ENCODE results near the gene ZNF778.

DNA sequence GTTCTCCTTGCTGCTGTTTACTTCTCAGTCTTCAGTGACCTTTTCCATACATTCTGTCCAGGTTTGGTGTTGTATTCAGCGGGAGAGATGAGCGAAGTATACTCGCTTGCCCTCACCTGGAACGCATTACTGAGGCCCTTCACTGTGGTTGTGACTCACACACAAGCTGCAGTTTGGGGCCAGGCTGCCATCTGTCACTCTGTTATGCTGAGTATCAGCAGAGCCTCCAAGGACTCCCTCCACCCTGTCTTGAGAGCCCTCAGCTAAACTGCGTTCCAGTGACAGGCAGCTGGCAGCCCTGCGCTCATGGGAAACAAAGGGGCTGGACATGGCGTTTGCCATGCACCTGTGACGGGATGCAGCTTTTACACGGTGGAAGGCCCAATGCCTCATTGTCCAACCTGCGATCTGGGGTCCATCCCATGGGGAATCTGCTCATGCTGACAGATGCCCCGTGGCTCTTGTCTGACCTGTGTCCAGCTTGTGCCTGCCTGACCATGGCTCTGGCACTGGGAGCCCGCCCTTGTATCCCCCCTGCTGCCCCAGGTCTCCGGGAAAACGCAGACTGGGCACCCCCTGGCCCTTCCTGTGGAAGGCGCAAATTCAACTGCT is 6.5 kb upstream of the ZNF778 start:
- TF ChIP-seq, protein P1, sequence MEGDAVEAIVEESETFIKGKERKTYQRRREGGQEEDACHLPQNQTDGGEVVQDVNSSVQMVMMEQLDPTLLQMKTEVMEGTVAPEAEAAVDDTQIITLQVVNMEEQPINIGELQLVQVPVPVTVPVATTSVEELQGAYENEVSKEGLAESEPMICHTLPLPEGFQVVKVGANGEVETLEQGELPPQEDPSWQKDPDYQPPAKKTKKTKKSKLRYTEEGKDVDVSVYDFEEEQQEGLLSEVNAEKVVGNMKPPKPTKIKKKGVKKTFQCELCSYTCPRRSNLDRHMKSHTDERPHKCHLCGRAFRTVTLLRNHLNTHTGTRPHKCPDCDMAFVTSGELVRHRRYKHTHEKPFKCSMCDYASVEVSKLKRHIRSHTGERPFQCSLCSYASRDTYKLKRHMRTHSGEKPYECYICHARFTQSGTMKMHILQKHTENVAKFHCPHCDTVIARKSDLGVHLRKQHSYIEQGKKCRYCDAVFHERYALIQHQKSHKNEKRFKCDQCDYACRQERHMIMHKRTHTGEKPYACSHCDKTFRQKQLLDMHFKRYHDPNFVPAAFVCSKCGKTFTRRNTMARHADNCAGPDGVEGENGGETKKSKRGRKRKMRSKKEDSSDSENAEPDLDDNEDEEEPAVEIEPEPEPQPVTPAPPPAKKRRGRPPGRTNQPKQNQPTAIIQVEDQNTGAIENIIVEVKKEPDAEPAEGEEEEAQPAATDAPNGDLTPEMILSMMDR (IDR thresholded peaks at IDR 0.05; ENCODE audit: control extremely low read depth in 1 of 3, insufficient read depth in 1 of 3, low read depth in 1 of 3, low read length in 3 of 3) = no peak
- TF ChIP-seq RFX5 (IDR thresholded peaks at IDR 0.05; ENCODE audit: borderline replicate concordance, low read depth, low read length) (no peak), YY1 (IDR thresholded peaks at IDR 0.05; ENCODE audit: low read depth, low read length) (no peak), GTF2F1 (IDR thresholded peaks at IDR 0.05; ENCODE audit: borderline replicate concordance, low read depth, low read length) (no peak), POLR2AphosphoS5 (IDR thresholded peaks at IDR 0.05; ENCODE audit: low read depth, low read length) (no peak), ATF2 (IDR thresholded peaks at IDR 0.05; ENCODE audit: low read length) (no peak), TBP (IDR thresholded peaks at IDR 0.05; ENCODE audit: low read depth, low read length) (no peak), POLR2A (IDR thresholded peaks at IDR 0.05; ENCODE audit: control extremely low read depth in 1 of 2, low read depth in 2 of 2, low read length in 2 of 2) (no peak), PHF8 (conservative IDR thresholded peaks at IDR 0.05; ENCODE audit: low read depth, low read length) (no peak), EZH2 (IDR thresholded peaks at IDR 0.05; ENCODE audit: low read depth, low read length, severe bottlenecking) (no peak), SIX5 (IDR thresholded peaks at IDR 0.05; ENCODE audit: low read depth, low read length) (no peak), CEBPB (IDR thresholded peaks at IDR 0.05; ENCODE audit: low read depth, low read length) (no peak)
